Germinal center (tissue), 1 donor: ENCODE results near the gene GABRA4.

Experiments
- DNase-seq: peaks from one replicate; pipeline ENCODE4 v3.0.0; 2012; ENCODE audit warnings: mixed read lengths, low spot score

Gene GABRA4

DNA sequence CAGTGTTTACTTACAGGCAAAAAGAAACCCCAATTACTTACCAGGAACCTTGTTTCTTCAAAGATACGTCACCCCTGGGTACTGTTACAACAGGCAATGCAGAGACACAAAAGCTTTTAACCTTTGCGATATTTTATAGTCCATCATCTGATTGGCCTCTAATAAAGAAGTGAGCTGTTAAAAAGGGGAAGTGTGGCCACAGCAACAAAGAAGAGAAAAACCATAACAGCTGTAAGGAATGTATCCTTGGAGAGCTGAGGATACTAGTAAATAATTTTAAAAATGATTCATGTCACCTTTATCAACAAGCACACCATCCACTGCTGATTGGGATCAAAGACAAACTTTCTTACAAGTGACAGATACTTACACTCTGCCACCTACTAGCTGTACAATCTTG is 14.1 kb downstream of the GABRA4 start:
- DNase-seq = no peak

DNA sequence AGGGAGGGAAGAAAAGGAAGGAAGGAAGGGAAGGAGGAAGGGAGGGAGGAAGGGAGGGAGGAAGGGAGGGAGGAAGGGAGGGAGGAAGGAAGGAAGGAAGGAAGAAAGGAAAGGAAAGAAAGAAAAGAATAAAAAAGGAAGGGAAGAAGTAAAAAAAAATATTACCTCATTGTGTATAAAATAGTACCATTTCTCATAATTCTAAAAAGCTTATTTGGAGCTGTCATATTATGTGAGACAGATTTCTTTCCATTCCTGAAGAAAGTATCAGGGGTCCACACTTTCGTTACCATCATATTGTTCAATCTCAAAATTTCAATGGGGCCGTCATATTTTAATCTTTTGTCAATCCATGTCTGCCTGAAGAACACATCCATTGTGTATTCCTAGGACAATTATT is 16.1 kb downstream of the GABRA4 start:
- DNase-seq = no peak

DNA sequence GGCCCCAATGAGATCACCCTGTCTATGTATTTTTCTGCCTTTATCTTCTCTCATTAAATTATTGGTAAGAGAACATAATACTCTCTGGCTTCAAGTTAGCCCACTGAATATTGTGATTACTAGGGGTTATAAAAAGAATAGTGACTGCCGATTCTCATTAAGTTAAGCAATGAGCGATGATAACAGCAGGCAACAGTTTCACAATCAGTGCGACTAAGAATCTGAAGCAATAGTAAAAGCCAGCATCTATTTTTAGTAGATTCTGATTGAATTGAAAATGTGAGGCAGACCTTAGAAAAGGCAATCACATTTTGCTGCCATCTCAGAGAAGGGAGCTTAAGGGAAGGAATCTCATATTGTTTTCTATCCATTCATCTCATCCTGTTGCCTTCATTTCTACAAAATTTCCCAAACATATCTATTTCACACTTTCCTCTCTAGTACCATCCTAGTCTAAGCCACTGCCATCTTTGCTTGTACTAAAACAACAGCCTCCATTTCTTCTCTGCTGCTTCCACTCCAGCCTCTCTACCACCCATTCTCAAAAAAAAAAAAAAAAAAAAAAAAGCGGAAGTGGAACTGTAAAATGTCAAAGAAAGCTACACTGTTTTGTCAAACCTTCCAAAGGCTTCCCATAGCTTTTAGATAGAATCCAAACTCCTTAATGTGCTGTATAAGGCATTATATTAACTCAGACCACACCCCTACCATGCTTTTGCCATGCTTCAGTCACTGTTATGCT is 17.4 kb downstream of the GABRA4 start:
- no peak for DNase-seq

DNA sequence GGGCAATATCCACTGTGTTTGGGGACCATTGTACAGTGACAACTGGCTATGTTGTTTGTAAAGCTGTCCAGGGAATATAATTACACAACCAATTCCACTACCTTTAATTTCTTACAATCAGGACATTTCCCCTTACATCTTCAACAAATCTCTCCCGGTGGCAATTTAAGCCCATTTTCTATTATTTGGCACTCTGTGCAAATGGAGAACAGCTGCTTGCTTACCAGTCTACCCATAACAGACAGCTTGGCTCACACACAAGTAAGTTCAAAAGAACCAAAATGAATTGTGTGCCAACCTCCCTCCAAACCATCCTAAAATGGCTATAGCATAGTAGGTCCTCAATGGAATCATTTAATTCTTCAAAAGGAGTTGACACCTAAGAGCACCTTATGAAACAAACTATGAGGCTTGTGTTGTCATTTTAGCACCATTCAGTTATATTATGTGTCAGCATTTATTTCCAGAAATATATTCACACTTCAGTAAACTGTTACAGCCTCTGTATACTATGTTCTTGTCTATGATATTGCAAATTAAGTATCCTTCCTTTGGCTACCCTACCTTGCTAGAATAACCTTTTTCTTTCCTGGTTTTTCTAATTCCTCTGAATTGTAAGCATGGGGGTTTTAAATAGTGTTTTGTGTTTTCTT is 18.4 kb downstream of the GABRA4 start:
- no peak for DNase-seq

DNA sequence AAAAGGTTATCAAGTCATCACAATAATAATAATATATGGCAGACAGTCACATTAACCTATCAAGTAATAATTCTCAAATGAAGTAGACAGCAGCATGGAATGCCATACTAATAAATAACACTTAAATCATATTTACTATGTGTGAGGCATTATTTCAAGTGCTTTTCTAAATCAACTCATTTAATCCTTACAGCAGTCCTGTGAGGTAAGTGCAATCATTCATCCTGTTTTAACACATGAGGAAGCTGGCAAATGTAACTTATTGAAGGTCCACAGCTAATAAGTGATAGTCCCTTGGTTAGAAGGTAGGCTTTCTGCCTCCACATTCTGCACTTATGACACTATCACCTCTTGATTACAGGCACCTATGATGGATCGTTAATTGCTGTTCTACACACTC is 24.5 kb downstream of the GABRA4 start:
- no peak for DNase-seq

- no peak for DNase-seq
Measured at GRCh38 chr4:46967631-46968030, 25.8 kb downstream of the GABRA4 start.

- no peak for DNase-seq
Measured at GRCh38 chr4:46958742-46959488, 34.5 kb downstream of the GABRA4 start.

- no peak for DNase-seq
Measured at GRCh38 chr4:46956451-46956850, 36.9 kb downstream of the GABRA4 start.

GRCh38 chr4:46955601-46956000 is 37.8 kb downstream of the GABRA4 start:
- DNase-seq = no peak

DNA sequence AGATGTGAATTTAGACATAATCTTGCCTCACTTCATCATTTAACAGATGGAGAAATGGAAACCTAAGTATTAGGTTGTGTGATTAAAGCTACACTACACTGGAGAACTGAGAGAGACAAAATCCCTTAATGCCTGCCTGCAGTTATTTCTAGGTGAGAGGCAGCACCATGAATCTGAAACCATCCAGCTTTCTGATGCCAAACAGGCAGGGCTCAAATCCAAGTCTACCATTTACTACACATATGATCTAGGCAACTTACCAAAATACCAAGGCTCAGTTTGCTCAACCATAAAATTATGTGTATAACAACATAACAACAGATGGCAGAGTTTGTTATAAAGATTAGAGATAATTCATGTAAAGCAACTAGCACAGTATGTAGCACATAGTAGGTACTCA is 38.7 kb downstream of the GABRA4 start:
- DNase-seq = no peak

GRCh38 chr4:46953564-46953963 is 39.8 kb downstream of the GABRA4 start:
- no peak for DNase-seq

GRCh38 chr4:46952451-46952850 is 40.9 kb downstream of the GABRA4 start:
- no peak for DNase-seq

DNA sequence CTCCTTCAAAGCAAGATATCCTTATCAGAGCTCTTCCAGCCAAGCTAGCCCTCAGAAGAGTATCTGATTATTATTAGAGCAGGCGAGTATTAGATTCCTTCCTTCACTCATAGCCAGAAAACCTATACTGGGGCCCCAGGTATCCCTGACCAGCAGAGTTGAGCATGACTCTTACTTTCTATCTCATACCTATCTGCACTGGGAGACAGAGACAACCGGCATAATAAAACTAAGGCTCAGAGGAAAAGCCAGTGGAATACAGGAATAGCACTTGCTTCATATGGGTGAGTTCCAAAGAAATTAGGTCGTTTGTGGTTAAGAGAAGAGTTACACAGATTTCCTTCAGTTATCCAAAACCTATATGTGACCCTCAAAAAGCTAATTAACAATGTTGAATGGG is 42.6 kb downstream of the GABRA4 start:
- DNase-seq = no peak

DNA sequence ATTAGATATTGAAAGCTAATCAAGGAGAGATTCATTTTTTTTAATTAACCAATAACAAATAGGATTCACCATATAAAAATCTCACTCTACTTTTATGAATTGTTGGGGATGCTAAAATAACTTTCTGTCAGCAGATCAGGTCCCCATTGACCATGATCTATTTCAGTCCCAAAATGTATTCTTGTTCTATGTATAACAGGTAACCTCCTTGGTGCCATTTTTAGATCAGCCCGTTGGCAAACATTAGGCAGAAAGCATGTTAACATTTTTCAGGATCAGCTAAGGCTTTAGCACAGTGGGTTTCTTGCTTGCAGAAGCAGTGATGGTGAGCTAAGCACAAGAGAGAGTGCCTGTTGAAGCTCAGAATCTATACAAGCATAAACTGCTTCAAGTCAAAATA is 43.6 kb downstream of the GABRA4 start:
- DNase-seq = no peak

GRCh38 chr4:46947541-46947940 is 45.8 kb downstream of the GABRA4 start:
- no peak for DNase-seq

DNA sequence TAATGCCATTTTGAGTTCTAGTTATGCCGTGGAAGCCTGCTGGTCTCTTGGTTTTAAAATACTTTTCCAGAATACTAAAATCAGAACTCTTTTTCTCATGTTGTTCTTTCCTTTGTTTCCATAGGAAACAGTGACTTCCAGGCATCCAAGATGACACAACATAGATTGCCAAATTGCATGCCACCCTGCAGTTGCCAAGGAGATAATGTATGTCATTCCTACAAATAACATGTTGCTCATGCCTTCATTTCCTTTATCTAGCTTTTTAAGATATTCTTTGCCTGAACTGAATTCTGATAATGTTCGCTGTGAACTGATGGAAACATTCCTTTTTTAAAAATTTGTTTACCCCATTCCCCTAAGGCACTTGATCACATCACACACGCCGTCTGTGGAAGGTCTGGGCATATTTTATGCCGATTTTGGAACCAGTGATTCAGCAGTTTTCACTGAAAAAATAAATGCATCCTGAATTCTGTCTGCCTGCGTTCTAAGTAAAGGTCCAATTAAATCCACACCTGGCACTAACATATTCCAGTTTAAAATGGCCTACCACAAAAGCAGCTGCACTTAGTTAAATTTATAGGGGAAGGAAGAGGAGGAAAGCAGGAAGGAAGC is 46.4 kb downstream of the GABRA4 start:
- no peak for DNase-seq

- no peak for DNase-seq
Measured at GRCh38 chr4:46945062-46945461, 48.3 kb downstream of the GABRA4 start.

DNA sequence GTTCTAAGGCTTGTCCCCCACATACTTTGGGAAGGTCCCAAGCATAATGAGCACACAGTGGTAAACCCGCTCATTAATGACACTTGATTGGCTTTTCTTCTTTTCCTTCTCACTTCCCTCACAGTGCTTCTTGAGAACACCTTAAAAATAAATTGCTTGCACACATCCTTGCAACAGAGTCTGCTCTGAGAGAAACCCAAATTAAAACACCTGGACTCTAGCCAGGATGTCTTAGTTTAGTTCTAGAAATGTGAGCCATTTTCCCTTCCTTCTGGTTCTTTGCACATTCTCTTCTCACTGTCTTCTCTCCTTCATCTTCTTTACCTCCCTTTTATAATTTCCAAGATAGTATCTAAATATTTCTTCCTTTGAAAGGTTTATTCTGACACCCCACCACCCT is 49.0 kb downstream of the GABRA4 start:
- no peak for DNase-seq

DNA sequence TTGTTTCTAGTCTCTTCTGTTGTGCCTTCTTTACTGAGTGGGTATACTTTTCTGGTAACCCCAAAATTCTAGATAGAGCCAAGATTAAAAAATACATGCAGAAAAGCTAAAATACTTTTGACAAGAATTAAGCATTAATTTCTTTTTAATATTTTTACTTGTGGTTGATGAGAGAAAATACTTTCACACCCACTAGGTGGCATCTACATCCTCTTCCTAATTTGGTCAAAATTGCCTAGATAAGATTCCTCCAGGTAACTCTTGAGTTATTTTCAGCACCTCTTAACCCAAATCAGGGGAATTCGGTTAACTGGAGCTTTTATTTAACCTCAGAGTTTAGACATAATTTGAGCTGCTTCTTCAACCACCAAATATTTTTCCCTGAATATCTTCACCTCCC is 55.9 kb downstream of the GABRA4 start:
- DNase-seq = no peak

- no peak for DNase-seq
Measured at GRCh38 chr4:46934726-46935125, 58.7 kb downstream of the GABRA4 start.

DNA sequence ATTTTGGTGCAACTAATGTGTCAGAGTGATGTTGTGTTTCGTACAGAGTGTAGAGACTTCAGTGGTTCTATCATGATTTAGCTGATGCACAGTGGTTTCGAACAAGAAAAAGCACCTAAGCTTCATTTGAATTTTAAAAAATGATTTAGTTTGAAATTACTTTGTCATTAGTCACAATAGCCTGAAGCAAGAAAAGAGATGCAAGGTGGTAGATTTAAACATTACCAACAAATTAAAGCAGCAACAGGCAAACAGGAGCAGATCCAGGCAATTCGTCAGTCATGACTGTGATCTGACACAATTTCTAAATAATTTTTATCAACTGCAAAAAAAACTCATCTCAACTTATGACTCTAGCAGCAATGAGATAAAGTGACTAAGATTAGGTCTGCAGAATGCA is 59.7 kb downstream of the GABRA4 start:
- DNase-seq = no peak

- DNase-seq = no peak
Measured at GRCh38 chr4:46931981-46932380, 61.4 kb downstream of the GABRA4 start.

GRCh38 chr4:46930891-46931290 is 62.5 kb downstream of the GABRA4 start:
- DNase-seq = no peak
